Jurkat, Clone E6-1 (cell line): ENCODE results near the gene CDK6.
"Not testable (repeated sequence)": the region's sequence is repeated elsewhere in the genome, so short reads cannot be mapped to it uniquely, and the experiment has no call there.

Experiments used
- DNase-seq: peaks from one replicate; pipeline ENCODE4 v3.0.0-alpha.2; 2011; ENCODE audit warnings: low read depth, low spot score
- H3K4me3 ChIP-seq: 2 replicates; pipeline ENCODE4 v1.5.1; 2011; ENCODE audit warnings: mild to moderate bottlenecking, low read length, control low read depth, moderate library complexity

CDK6 gene

GRCh38 chr7:92626281-92626809 is 210.0 kb downstream of the CDK6 start:
- H3K4me3 ChIP-seq: peak overlapping the region; percentile 20
- peak; percentile 95 for DNase-seq

- DNase-seq: no peak
- peak overlapping the region; percentile 20 for H3K4me3 ChIP-seq
These were observed 210.8 kb downstream of the CDK6 start for GRCh38 chr7:92625617-92626016.

GRCh38 chr7:92624298-92624996 is 211.9 kb downstream of the CDK6 start:
- DNase-seq: no peak
- H3K4me3 ChIP-seq: no peak overlapping the region

- no peak for DNase-seq
- H3K4me3 ChIP-seq: no peak overlapping the region
These were observed 212.8 kb downstream of the CDK6 start for GRCh38 chr7:92623544-92623943.

GRCh38 chr7:92622685-92623084 is 213.7 kb downstream of the CDK6 start:
- no peak overlapping the region for H3K4me3 ChIP-seq
- DNase-seq: peak; percentile 91

GRCh38 chr7:92622030-92622429 is 214.3 kb downstream of the CDK6 start:
- DNase-seq: no peak
- H3K4me3 ChIP-seq: no peak overlapping the region

- no peak for DNase-seq
- H3K4me3 ChIP-seq: peak overlapping the region; percentile 23
These were observed 214.8 kb downstream of the CDK6 start for GRCh38 chr7:92621561-92622023.

- peak; percentile 100 for DNase-seq
- H3K4me3 ChIP-seq: peak overlapping the region; percentile 23
These were observed 215.3 kb downstream of the CDK6 start for GRCh38 chr7:92621026-92621540.

- DNase-seq: peak; percentile 91
- H3K4me3 ChIP-seq: no peak overlapping the region
These were observed 220.5 kb downstream of the CDK6 start for GRCh38 chr7:92615861-92616260.

GRCh38 chr7:92614660-92615174 is 221.7 kb downstream of the CDK6 start:
- no peak overlapping the region for H3K4me3 ChIP-seq
- DNase-seq: no peak

- no peak overlapping the region for H3K4me3 ChIP-seq
- DNase-seq: no peak
These were observed 222.7 kb downstream of the CDK6 start for GRCh38 chr7:92613720-92614119.

- no peak overlapping the region for H3K4me3 ChIP-seq
- no peak for DNase-seq
These were observed 223.2 kb downstream of the CDK6 start for GRCh38 chr7:92613214-92613613.

GRCh38 chr7:92612501-92612900 is 223.9 kb downstream of the CDK6 start:
- H3K4me3 ChIP-seq: no peak overlapping the region
- no peak for DNase-seq

GRCh38 chr7:92611735-92612134 is 224.6 kb downstream of the CDK6 start:
- no peak for DNase-seq
- no peak overlapping the region for H3K4me3 ChIP-seq

GRCh38 chr7:92609921-92610518 is 226.4 kb downstream of the CDK6 start:
- no peak overlapping the region for H3K4me3 ChIP-seq
- DNase-seq: peak; percentile 94

- no peak for DNase-seq
- no peak overlapping the region for H3K4me3 ChIP-seq
These were observed 227.7 kb downstream of the CDK6 start for GRCh38 chr7:92608380-92609322.

- no peak overlapping the region for H3K4me3 ChIP-seq
- DNase-seq: no peak
These were observed 229.4 kb downstream of the CDK6 start for GRCh38 chr7:92606985-92607384.

- not testable (repeated sequence) for H3K4me3 ChIP-seq, DNase-seq
These were observed 231.9 kb downstream of the CDK6 start for GRCh38 chr7:92604517-92604916.

- DNase-seq: no peak
These were observed 233.3 kb downstream of the CDK6 start for GRCh38 chr7:92603089-92603445.

More at GRCh38 chr7:92603089-92603445, 233.3 kb downstream of the CDK6 start:
- no peak overlapping the region for H3K4me3 ChIP-seq
